Measurements from ENCODE around the gene VWC2L. TPM values are rescaled to one million over a fixed set of nuclear protein-coding genes. Genes with fewer than 3 reads are reported as not detected.

VWC2L gene
- total RNA-seq, 1 experiment from 2014 or later: not detected

DNA sequence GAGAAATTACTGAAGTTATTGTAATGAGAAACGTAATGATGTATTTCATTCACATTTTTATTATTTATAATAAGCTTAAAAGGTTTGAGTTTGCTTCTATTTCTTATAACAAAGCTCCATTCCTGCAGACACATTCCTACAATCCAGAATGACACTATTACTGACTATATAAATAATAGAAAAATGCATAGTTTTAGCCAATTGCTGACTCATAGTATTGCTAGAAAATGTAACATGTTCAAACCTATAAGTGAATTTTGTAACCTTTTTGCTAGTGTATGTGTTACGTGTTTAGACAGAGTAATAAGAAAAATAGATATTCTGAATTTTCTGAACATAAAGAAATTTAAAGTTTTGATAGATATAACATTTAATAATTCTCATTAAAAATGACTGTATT, 9.3 kb upstream of the VWC2L start:
- DNase-seq (ENCODE audit: low read depth in 1 of 2, low spot score in 2 of 2): no peak
- H3K36me3 ChIP-seq: no peaks in the 10 kb centered on the region
- no peak overlapping the region for H3K27ac ChIP-seq
- no peak overlapping the region for H3K4me3 ChIP-seq
- H3K27me3 ChIP-seq (replicated peaks): no peaks in the 10 kb centered on the region
- no peaks in the 10 kb centered on the region for H3K9me3 ChIP-seq (replicated peaks)
- H3K4me1 ChIP-seq (replicated peaks): no peaks in the 10 kb centered on the region

DNA sequence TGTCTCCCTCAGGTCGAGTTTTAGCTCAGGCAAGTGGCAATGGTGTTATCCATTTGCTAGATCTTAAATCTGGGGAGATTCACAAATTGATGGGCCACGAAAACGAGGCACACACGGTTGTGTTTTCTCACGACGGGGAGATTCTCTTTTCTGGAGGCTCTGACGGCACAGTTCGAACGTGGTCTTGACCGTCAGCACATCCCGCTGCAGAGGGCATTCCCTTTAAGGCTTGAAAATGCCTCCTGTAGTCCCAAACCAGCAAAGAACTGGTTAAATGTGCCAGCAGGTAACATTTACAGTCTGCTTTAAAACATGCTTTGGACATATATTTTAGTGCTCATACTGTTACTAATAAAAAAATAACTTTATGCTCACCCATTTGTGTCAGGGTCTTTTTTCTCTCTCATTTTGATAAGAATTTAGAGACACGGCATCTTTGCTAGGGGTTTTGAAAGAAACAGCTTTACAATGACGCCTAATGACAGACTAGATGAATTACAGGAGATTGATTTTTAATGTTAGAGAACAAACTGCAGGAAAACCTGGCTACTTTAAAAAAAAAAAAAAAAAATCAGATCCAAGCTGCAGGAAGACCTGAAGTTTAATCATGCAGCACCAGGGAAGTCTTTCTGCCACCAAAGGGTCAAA, 602 bp upstream of the VWC2L start:
- no peaks in the 10 kb centered on the region for H3K9me3 ChIP-seq (replicated peaks)
- no peaks in the 10 kb centered on the region for H3K4me1 ChIP-seq (replicated peaks)
- DNase-seq (ENCODE audit: low read depth in 1 of 2, low spot score in 2 of 2): no peak
- H3K4me3 ChIP-seq: no peak overlapping the region
- H3K27ac ChIP-seq: no peak overlapping the region
- no peaks in the 10 kb centered on the region for H3K36me3 ChIP-seq
- H3K27me3 ChIP-seq (replicated peaks): no peaks in the 10 kb centered on the region

DNA sequence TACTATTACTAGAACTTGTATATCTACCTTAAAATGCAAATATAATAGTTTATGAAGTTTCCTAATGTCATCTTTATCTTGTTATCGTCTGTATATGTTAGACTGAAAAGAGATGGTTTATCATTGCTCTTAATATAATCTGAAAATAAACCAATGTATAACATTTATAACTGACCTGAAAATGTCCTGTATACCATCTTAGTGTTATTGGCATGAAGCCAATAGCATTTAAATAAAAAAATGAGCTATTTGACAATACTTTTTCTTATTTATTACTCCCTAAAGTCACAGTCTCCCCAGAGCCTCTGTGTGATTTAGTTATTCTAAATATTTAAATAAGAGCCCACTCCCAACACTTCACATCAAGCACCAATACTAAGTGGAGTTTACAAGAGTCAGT, 1.8 kb downstream of the VWC2L start:
- Histone ChIP-seq H3K27me3 (replicated peaks) (no peaks in the 10 kb centered on the region), H3K27ac (no peak overlapping the region), H3K4me1 (replicated peaks) (no peaks in the 10 kb centered on the region), H3K4me3 (no peak overlapping the region), H3K36me3 (no peaks in the 10 kb centered on the region), H3K9me3 (replicated peaks) (no peaks in the 10 kb centered on the region)
- DNase-seq (ENCODE audit: low read depth in 1 of 2, low spot score in 2 of 2): no peak

DNA sequence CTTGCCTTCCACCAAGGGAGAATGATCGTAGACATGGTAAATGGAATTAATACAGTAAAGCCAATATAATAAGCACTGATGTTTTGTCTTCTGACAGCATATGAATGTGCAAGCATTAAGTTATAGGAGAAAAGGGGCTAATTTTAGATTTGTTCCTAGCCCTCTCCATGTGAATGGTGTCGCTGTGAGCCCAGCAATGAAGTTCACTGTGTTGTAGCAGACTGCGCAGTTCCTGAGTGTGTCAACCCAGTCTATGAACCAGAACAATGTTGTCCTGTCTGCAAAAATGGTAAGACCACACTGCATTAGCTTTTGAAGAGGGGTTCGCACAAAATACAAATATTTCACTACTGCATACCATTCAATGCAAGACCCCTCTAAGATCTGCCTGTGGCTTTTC, 25.6 kb downstream of the VWC2L start:
- no peak for DNase-seq (ENCODE audit: low read depth in 1 of 2, low spot score in 2 of 2)
- no peaks in the 10 kb centered on the region for H3K4me1 ChIP-seq (replicated peaks)
- no peaks in the 10 kb centered on the region for H3K9me3 ChIP-seq (replicated peaks)
- no peaks in the 10 kb centered on the region for H3K36me3 ChIP-seq
- no peak overlapping the region for H3K27ac ChIP-seq
- no peaks in the 10 kb centered on the region for H3K27me3 ChIP-seq (replicated peaks)
- H3K4me3 ChIP-seq: no peak overlapping the region

DNA sequence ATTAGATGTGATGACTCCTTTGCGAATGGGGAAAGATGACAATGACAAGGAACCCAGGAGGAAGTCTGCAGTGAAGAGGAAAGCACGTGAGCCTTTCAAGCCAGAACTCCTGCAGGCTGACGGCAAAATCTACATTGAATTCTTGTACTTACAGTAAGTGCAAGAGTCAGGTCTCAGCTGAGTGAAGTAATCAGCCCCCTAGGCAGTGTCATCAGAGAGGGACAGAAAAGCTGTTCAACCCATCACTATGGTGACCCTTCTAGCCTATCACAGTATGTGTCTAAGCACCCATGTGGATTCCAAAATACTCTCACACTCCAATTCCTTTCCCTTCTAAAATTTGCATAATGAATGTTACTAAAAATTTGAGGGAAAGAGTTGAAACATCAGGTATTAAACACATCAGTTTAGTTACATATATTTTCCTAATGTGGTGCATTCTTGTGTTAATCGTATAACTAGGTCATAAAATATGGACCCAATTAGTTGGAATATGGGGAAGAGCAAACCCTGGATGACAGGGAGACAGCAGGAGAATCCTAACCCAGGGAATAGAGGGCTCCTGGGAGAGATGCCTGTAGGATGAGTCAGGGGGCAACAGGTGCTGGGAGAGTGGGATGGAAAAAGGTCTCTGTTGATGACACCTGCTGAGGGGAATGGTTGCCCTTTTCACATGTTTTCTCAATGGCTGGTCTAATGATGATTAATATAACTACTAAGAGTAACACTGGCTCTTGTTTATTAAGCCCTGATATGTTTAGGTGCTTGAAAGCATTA, 39.5 kb downstream of the VWC2L start:
- DNase-seq (ENCODE audit: low read depth in 1 of 2, low spot score in 2 of 2): no peak

DNA sequence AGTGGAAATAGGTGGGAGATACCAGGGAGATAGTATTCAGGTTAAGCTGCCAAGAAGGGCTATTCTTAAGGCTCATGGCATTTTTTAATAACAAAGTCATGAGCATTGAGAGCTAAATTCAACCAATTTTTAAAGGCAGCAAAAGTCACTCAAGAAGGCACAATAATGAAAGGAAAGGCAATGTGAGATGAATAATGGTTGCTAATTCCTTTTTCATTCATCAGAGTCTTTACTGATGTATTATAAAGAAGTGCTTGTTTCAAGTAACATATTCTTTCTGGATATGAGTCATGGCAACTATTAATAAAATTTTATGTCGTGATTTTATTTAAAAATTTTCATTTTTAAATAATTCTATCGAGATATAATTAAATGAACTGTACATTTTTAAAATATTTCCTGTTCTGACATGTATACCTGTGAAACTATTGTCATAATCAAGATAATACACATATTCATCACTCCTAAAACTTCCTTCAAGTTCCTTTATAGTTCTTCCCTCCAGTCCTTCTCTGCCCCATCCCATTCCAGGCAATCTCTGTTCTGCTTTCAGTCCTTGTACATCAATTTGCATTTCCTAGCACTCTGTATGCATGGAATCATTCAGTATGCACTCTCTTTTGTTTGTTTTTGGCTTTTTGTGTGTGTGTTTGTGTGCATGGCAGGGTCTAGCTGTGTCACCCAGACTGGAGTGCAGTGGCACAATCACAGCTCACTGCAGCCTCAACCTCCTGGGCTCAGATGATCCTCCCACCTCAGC, 40.8 kb downstream of the VWC2L start:
- no peak for DNase-seq (ENCODE audit: low read depth in 1 of 2, low spot score in 2 of 2)
- no peaks in the 10 kb centered on the region for H3K9me3 ChIP-seq (replicated peaks)
- no peaks in the 10 kb centered on the region for H3K36me3 ChIP-seq
- H3K4me1 ChIP-seq (replicated peaks): no peaks in the 10 kb centered on the region
- H3K27me3 ChIP-seq (replicated peaks): no peaks in the 10 kb centered on the region; the same call in 1 of the 2 replicates
- no peak overlapping the region for H3K27ac ChIP-seq
- H3K4me3 ChIP-seq: no peak overlapping the region

More for the DNA sequence above, 39.5 kb downstream of the VWC2L start:
- H3K4me3 ChIP-seq: no peak overlapping the region
- H3K27me3 ChIP-seq (replicated peaks): no peaks in the 10 kb centered on the region; the same call in 1 of the 2 replicates
- no peaks in the 10 kb centered on the region for H3K9me3 ChIP-seq (replicated peaks)
- H3K4me1 ChIP-seq (replicated peaks): no peaks in the 10 kb centered on the region
- H3K27ac ChIP-seq: no peak overlapping the region
- H3K36me3 ChIP-seq: no peaks in the 10 kb centered on the region

DNA sequence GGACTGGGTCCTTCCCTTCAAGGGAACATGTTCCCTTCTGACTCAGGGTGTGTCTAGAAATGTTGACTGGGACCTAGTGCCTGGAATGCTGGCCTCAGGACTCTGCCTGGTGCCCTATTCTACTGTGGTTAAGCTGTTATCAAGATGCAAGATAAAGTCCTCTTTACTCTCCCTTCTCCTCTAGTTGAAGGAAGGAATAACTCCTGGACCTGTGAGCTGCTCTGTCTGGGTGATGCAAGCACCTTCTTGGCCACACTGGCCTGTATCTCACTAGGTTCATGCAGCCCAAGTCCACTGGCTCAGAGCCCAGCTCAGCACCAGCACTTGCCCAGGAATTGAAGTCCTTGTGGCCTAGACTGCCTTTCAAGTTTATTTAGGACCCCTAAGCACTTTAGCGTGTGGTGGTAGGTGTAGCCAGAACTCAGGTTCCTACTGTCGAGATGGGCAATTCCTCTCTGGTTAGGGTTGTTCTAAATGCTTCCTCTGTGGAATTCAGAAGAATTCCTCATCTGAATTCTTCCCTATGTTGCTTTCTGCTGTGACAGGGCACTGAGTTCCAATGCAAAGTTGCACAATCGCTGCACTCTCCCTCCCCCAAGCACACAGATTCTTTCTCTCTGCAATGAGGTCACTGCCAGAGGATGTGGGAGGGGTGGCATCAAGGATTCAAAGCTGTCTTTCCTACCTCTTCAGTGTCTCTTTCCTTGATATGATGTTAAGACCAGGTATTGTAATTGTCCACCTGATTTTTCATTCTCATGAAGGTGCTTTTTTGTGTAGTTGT, 54.7 kb downstream of the VWC2L start:
- H3K9me3 ChIP-seq (replicated peaks): no peaks in the 10 kb centered on the region
- H3K36me3 ChIP-seq: no peaks in the 10 kb centered on the region
- no peaks in the 10 kb centered on the region for H3K4me1 ChIP-seq (replicated peaks)
- DNase-seq (ENCODE audit: low read depth in 1 of 2, low spot score in 2 of 2): no peak
- H3K27me3 ChIP-seq (replicated peaks): no peaks in the 10 kb centered on the region
- H3K4me3 ChIP-seq: no peak overlapping the region
- H3K27ac ChIP-seq: no peak overlapping the region

DNA sequence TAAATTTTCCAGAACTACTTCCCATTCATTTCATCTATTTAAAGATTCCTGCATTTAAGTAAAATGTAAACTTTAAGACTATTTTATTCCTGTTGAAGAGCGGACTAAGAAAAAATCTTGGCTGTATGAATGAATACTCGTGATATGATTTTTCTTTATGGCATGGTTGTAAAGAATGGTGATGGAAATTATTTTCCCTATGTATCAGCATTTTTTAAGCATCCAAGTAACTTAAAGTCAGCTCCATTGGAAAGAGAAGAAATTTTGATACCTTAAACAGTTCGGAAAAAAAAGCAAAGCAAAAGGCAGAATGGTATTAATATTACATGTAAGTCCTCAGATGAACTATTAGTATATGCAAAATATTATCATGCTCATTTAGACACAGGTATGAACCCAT, 58.9 kb downstream of the VWC2L start:
- Histone ChIP-seq H3K27ac (no peak overlapping the region), H3K9me3 (replicated peaks) (no peaks in the 10 kb centered on the region), H3K4me3 (no peak overlapping the region)

DNA sequence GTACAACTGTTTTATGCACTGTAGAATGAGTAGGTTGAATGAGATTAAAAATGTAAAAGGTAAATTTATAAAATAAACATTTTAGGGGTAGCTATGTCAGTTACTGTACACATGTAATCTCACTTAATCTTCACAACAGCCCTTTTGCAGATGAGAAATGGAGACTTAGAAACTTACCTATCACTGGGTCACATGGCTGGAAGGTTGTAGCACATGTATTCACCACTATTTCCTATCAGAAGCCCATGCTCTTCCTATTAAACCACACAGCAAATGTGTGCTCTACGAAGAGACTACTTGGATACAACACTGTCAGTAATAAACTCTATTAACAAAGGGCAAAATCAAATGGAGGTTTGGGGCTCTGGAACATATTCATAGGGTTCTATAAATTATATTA, 60.5 kb downstream of the VWC2L start:
- Histone ChIP-seq H3K27ac (no peak overlapping the region), H3K36me3 (no peaks in the 10 kb centered on the region), H3K27me3 (replicated peaks) (no peaks in the 10 kb centered on the region), H3K4me1 (replicated peaks) (no peaks in the 10 kb centered on the region), H3K4me3 (no peak overlapping the region), H3K9me3 (replicated peaks) (no peaks in the 10 kb centered on the region)
- no peak for DNase-seq (ENCODE audit: low read depth in 1 of 2, low spot score in 2 of 2)

More for the DNA sequence above, 58.9 kb downstream of the VWC2L start:
- no peaks in the 10 kb centered on the region for H3K36me3 ChIP-seq
- no peaks in the 10 kb centered on the region for H3K4me1 ChIP-seq (replicated peaks)
- DNase-seq (ENCODE audit: low read depth in 1 of 2, low spot score in 2 of 2): no peak
- no peaks in the 10 kb centered on the region for H3K27me3 ChIP-seq (replicated peaks)

DNA sequence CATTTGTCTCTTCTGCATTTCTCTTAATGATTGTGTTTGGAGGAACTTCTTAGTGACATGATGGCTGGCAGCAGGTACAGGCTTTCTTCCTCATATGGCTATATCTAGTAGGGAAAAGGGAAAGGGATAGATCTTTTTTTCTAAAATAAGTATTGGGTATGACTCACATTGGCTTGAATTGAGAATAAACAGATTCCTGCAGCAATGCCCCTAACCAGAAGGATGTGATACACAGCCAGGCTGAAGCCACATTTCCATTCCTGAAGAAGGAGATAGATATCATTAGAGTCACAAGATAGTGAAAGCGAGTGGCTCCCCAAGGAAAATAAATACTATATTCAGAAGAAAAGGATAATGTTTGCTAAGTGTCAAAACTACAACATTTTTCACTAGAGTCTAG, 61.1 kb downstream of the VWC2L start:
- H3K27me3 ChIP-seq (replicated peaks): no peaks in the 10 kb centered on the region
- no peak overlapping the region for H3K27ac ChIP-seq
- H3K36me3 ChIP-seq: no peaks in the 10 kb centered on the region
- DNase-seq (ENCODE audit: low read depth in 1 of 2, low spot score in 2 of 2): no peak
- no peaks in the 10 kb centered on the region for H3K9me3 ChIP-seq (replicated peaks)
- H3K4me3 ChIP-seq: no peak overlapping the region
- H3K4me1 ChIP-seq (replicated peaks): no peaks in the 10 kb centered on the region

DNA sequence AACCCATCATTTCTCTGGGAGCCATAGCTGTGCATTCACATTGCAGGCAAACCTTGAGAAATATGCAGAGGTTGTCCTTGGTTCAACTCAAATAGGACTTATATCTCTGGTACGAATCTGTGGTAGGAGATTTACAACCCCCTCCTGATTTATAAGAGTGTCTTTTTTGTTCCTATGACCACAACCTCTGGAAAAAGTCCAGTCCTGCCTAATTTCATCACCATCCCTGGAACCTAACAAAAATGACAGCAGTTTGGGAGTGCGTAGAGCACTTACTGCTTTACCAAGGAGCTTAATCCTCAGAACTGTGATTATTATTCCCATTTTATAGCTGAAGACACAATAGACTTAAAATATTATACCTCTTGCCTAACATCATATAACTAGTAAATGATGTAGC, 66.5 kb downstream of the VWC2L start:
- 0 out of 2 replicates have a peak, but pooled peaks cover 4% of the 10 kb centered on the region for H3K27me3 ChIP-seq (replicated peaks)
- no peak for DNase-seq (ENCODE audit: low read depth in 1 of 2, low spot score in 2 of 2)
- no peaks in the 10 kb centered on the region for H3K4me1 ChIP-seq (replicated peaks)
- no peak overlapping the region for H3K4me3 ChIP-seq
- no peaks in the 10 kb centered on the region for H3K36me3 ChIP-seq
- H3K27ac ChIP-seq: no peak overlapping the region
- no peaks in the 10 kb centered on the region for H3K9me3 ChIP-seq (replicated peaks)

DNA sequence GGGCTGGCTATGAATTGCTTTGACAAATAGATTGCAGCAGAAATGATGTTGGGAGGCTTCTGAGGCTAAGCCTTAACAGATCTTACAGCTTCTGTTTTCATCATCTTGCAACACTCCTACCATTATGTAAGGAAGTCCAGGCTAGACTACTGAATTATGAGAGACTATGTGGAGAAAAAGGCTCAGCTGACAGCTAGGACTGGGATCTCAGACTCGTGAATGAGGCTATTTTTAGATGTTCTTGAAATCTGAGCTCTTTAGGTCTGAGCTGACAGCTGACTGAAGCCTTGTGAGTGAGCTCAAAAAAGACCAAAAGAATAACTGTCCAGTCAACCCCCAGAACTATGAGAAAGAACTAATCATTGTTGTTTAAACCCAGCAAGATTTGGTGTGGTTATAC, 70.3 kb downstream of the VWC2L start:
- no peak overlapping the region for H3K27ac ChIP-seq
- H3K9me3 ChIP-seq (replicated peaks): no peaks in the 10 kb centered on the region
- H3K36me3 ChIP-seq: no peaks in the 10 kb centered on the region
- no peak for DNase-seq (ENCODE audit: low read depth in 1 of 2, low spot score in 2 of 2)
- H3K4me3 ChIP-seq: no peak overlapping the region
- no peaks in the 10 kb centered on the region for H3K4me1 ChIP-seq (replicated peaks)
- 0 out of 2 replicates have a peak, but pooled peaks cover 4% of the 10 kb centered on the region for H3K27me3 ChIP-seq (replicated peaks)

DNA sequence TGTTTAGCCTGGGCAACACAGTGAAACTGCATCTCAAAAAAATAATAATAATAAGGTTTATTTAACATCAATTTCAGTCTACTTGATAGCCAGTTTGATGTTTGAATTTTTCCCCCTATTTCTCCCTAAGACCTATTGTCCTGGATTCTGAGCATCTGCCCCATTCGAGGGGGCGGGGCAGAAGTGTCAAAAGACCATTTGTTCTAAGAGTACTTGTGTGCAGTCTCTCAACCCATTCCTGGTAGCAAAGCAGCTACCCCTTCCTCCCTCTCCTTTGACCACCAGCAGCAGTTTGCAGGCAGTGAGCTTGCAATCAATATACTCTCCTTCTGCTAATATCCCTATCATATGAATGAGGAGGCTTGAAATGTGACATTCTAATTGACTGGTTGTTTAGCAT, 71.9 kb downstream of the VWC2L start:
- no peaks in the 10 kb centered on the region for H3K36me3 ChIP-seq
- H3K27me3 ChIP-seq (replicated peaks): 0 out of 2 replicates have a peak, but pooled peaks cover 4% of the 10 kb centered on the region
- no peak overlapping the region for H3K27ac ChIP-seq
- DNase-seq (ENCODE audit: low read depth in 1 of 2, low spot score in 2 of 2): no peak
- no peak overlapping the region for H3K4me3 ChIP-seq
- no peaks in the 10 kb centered on the region for H3K4me1 ChIP-seq (replicated peaks)
- H3K9me3 ChIP-seq (replicated peaks): no peaks in the 10 kb centered on the region
